A549 (cell line): ENCODE data around the gene DENND6A. TPM values are rescaled to one million over a fixed set of nuclear protein-coding genes. Genes with fewer than 3 reads are reported as not detected.
A peak's percentile ranks its signal among the peaks of the same experiment; 100 is the strongest.

ENCODE experiments used
- ATAC-seq, 2 experiments: fragments of 200-7000 bp in 1 of 2; fragments of >200 bp in 1 of 2; cut with Nextera tagmentation in 1 of 2; cut with Tn5 transposase in 1 of 2; 3 replicates each; pipeline versions ENCODE4 v1.8.0 to v1.9.1; 2018 to 2020; ENCODE audit warnings: mild to moderate bottlenecking in 1 of 2, moderate library complexity in 1 of 2
- CTCF ChIA-PET: fragments of 300-600 bp; sonication (Branson Sonifier 250); formaldehyde crosslinking; extraction: SDS; loops from one replicate; lab custom pipeline; 2021; ENCODE audit warnings: antibody characterized with exemption, inconsistent platforms; lab: Yijun Ruan, JAX
- POLR2A ChIA-PET: fragments of 350-600 bp; formaldehyde crosslinking; extraction: SDS; loops from one replicate; lab custom pipeline; 2021; ENCODE audit warnings: antibody characterized with exemption, inconsistent platforms; lab: Yijun Ruan, JAX
- DNase-seq, 2 experiments: peaks; one replicate each; pipeline versions ENCODE4 v3.0.0 to v3.0.0-alpha.2; 2011 to 2016; ENCODE audit warnings: low read depth in 1 of 2, low spot score in 1 of 2
- FAIRE-seq: peaks from 2 replicates; lab custom pipeline; 2011; peaks lifted over from hg19 to GRCh38; lab: Jason Lieb, UNC
- H3K27ac ChIP-seq, 2 experiments: fragments of >200 bp; sonication (Bioruptor Twin); formaldehyde crosslinking; 3 replicates each; pipeline ENCODE4 v1.5.1; 2016 to 2017
- H3K4me1 ChIP-seq: fragments of >200 bp; sonication (Bioruptor Twin); formaldehyde crosslinking; 3 replicates; pipeline ENCODE4 v1.6.1; 2016
- H3K4me2 ChIP-seq: fragments of >200 bp; sonication (Bioruptor Twin); formaldehyde crosslinking; 3 replicates; pipeline ENCODE4 v1.6.1; 2016
- H3K4me3 ChIP-seq: fragments of >200 bp; sonication (Bioruptor Twin); formaldehyde crosslinking; 3 replicates; pipeline ENCODE4 v1.5.1; 2016
- H3K9me3 ChIP-seq: fragments of >200 bp; sonication (Bioruptor Twin); formaldehyde crosslinking; 3 replicates; pipeline ENCODE4 v1.6.1; 2016
- BCL3 ChIP-seq: fragments of >200 bp; sonication (Bioruptor Twin); formaldehyde crosslinking; IDR thresholded peaks from 3 replicates; pipeline ENCODE4 v1.6.1; 2016
- CBX2 ChIP-seq: fragments of 200-600 bp; sonication (generic); IDR thresholded peaks from 2 replicates; pipeline ENCODE4 v1.6.1; 2016; ENCODE audit warnings: low read depth, mild to moderate bottlenecking, borderline replicate concordance
- CEBPB ChIP-seq, 2 experiments: fragments of >200 bp in 1 of 2; sonication (Bioruptor Twin) in 1 of 2; formaldehyde crosslinking in 1 of 2; IDR thresholded peaks; 2 replicates each; pipeline ENCODE4 v1.6.1; 2012 to 2016
- CTCF ChIP-seq: fragments of >200 bp; sonication (Bioruptor Twin); formaldehyde crosslinking; IDR thresholded peaks from 3 replicates; pipeline ENCODE4 v1.5.1; 2016
- E2F6 ChIP-seq: IDR thresholded peaks from 2 replicates; pipeline ENCODE4 v1.6.1; 2012; ENCODE audit warnings: low read depth, borderline replicate concordance
- EHF ChIP-seq: fragments of 250-450 bp; sonication (Bioruptor Pico); IDR thresholded peaks from 2 replicates; pipeline ENCODE4 v1.5.0; 2020; ENCODE audit warnings: mild to moderate bottlenecking
- EP300 ChIP-seq, 2 experiments: fragments of >200 bp; sonication (Bioruptor Twin); formaldehyde crosslinking; IDR thresholded peaks; 2 replicates in 1 of 2; 3 replicates in 1 of 2; pipeline ENCODE4 v1.6.1; 2016 to 2017
- ESRRA ChIP-seq: fragments of 150-350 bp; IDR thresholded peaks from 2 replicates; pipeline ENCODE4 v1.6.1; 2014; ENCODE audit warnings: mild to moderate bottlenecking, low read length, borderline replicate concordance
- FOSB ChIP-seq: fragments of 250-450 bp; sonication (Bioruptor Pico); IDR thresholded peaks from 2 replicates; pipeline ENCODE4 v1.5.0; 2020; ENCODE audit warnings: mild to moderate bottlenecking, moderate library complexity
- FOSL2 ChIP-seq, 2 experiments: fragments of 450-650 bp in 1 of 2; fragments of >200 bp in 1 of 2; sonication (Bioruptor Twin) in 1 of 2; formaldehyde crosslinking; IDR thresholded peaks; 2 replicates each; pipeline versions ENCODE4 v1.5.0 to v1.6.1; 2016 to 2020; ENCODE audit warnings: mild to moderate bottlenecking in 1 of 2, moderate library complexity in 1 of 2
- HOXB13 ChIP-seq: fragments of 250-450 bp; sonication (Bioruptor Pico); IDR thresholded peaks from 2 replicates; pipeline ENCODE4 v1.5.0; 2020; ENCODE audit warnings: low read depth, mild to moderate bottlenecking, moderate library complexity
- JUNB ChIP-seq: fragments of >200 bp; sonication (Bioruptor Twin); formaldehyde crosslinking; IDR thresholded peaks from 2 replicates; pipeline ENCODE4 v1.6.1; 2016
- MAFK ChIP-seq: fragments of 450-650 bp; IDR thresholded peaks from 2 replicates; pipeline ENCODE4 v1.6.1; 2014; ENCODE audit not compliant: partially characterized antibody
- NR3C1 ChIP-seq: fragments of >200 bp; sonication (Bioruptor Twin); formaldehyde crosslinking; IDR thresholded peaks from 3 replicates; pipeline ENCODE4 v1.6.1; 2017
- PHF8 ChIP-seq: fragments of 200-600 bp; sonication (generic); IDR thresholded peaks from 2 replicates; pipeline ENCODE4 v1.6.1; 2016; ENCODE audit warnings: low read depth, mild to moderate bottlenecking, antibody characterized with exemption, moderate library complexity, borderline replicate concordance
- POLR2AphosphoS2 ChIP-seq: conservative IDR thresholded peaks from 2 replicates; pipeline ENCODE4 v1.6.1; 2012; ENCODE audit warnings: low read length, improper control_type of control experiment, inconsistent platforms
- RCOR1 ChIP-seq: fragments of 150-350 bp; IDR thresholded peaks from 2 replicates; pipeline ENCODE4 v1.6.1; 2014; ENCODE audit warnings: antibody characterized with exemption, low read length, low read depth
- TP53 ChIP-seq: fragments of 250-450 bp; sonication (Bioruptor Pico); IDR thresholded peaks from 2 replicates; pipeline ENCODE4 v1.5.0; 2021; ENCODE audit warnings: mild to moderate bottlenecking, moderate library complexity
- ZFP36 ChIP-seq: fragments of 450-650 bp; IDR thresholded peaks from 2 replicates; pipeline ENCODE4 v1.6.1; 2014; ENCODE audit warnings: borderline replicate concordance; ENCODE audit not compliant: partially characterized antibody
- WGBS: methylation state at CpG from one replicate; pipeline ENCODE4 v1.1.6; 2017; ENCODE audit errors: missing lambda C conversion rate; 5-methylcytosine and 5-hydroxymethylcytosine counted together
- polyA plus RNA-seq, 4 experiments: library from polyadenylated mRNA; depleted of rRNA in 3 of 4; stranded (reverse); fragments of >200 nt; fragmentation: RNase III in 1 of 4; extraction: RNeasy Plus Mini Kit Qiagen cat#74134 plus additional on column Dnase treatment in 1 of 4; gene quantifications; 2 replicates in 3 of 4; 3 replicates in 1 of 4; pipeline ENCODE4 v1.2.3, GENCODE V29; 2011 to 2017

The DENND6A gene
- polyA plus RNA-seq, 2 of the 4 experiments (the other 2 are of a cell fraction), result 5.4 to 18.1 TPM

GRCh38 chr3:57655727-57656126, 37.1 kb downstream of the DENND6A start:
- H3K4me2 ChIP-seq, result no peak overlapping the region
- 81% methylated on average over 2 of the region's 2 CpGs for WGBS
- H3K4me3 ChIP-seq, result no peak overlapping the region
- TF ChIP-seq MAFK (peak; percentile 41), TP53 (no peak)
- no peak overlapping the region for H3K27ac ChIP-seq
- no peaks in the 10 kb centered on the region for H3K4me1 ChIP-seq
- no peak for ATAC-seq
- POLR2A ChIA-PET, result no interaction called here
- CTCF ChIA-PET, result no interaction called here
- no peaks in the 10 kb centered on the region for H3K9me3 ChIP-seq
- no peak for FAIRE-seq
- no peak for DNase-seq

- DNase-seq, result no peak
Observed at GRCh38 chr3:57654267-57654666, 38.6 kb downstream of the DENND6A start.

DNA sequence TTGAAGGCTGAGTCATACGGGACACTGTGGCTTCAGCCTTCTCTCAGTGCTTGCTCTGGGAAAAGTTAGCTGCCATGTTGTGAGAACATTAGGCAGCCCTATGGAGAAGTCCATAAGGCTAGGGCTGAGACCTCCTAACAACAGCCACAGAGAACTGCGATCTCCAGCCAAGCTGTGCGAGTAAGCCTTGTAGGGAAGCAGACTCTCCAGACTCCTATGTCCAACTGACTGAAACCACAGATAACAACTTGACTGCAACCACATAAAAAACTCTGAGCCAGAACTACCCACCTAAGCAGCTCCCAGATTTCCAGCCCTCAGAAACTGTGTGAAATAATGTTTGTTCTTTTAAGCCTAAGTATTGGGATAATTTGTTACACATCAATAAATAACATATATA, 40.7 kb downstream of the DENND6A start:
- ATAC-seq (no peak), DNase-seq (no peak)
- WGBS, result 92% methylated on average over 3 of the region's 3 CpGs
- no peaks in the 10 kb centered on the region for H3K4me1 ChIP-seq
- CTCF ChIA-PET, result interaction anchor here (1.6 kb wide), 1 partner anchor 200 kb away, joined by 3 read pairs; no protein-coding TSS in a partner anchor
- H3K27ac ChIP-seq, result no peak overlapping the region
- POLR2A ChIA-PET, result no interaction called here
- H3K4me3 ChIP-seq, result no peak overlapping the region
- TF ChIP-seq EHF (CRISPR knock-in tag) (no peak), NR3C1 (no peak), CTCF (no peak), POLR2AphosphoS2 (no peak), E2F6 (no peak), ZFP36 (no peak)
- TF ChIP-seq, all 56 proteins: peak for 0
- no peak overlapping the region for H3K4me2 ChIP-seq
- no peak for FAIRE-seq
- peaks cover 8% of the 10 kb centered on the region; the same call in 2 of the 3 replicates for H3K9me3 ChIP-seq

More at GRCh38 chr3:57654267-57654666, 38.6 kb downstream of the DENND6A start:
- CTCF ChIA-PET, result no interaction called here
- FAIRE-seq, result no peak
- H3K27ac ChIP-seq, result no peak overlapping the region
- POLR2A ChIA-PET, result interaction anchor here (0.7 kb wide), 1 partner anchor 13 kb away, joined by 3 read pairs; no protein-coding TSS in a partner anchor
- WGBS, result 95% methylated on average over 1 of the region's 1 CpG
- no peak for ATAC-seq
- TF ChIP-seq BCL3, result no peak
- no peak for TF ChIP-seq JUNB
- no peak for TF ChIP-seq FOSB
- no peak for TF ChIP-seq POLR2AphosphoS2
- no peak for TF ChIP-seq EHF (CRISPR knock-in tag)
- H3K9me3 ChIP-seq, result no peaks in the 10 kb centered on the region
- no peak overlapping the region for H3K4me3 ChIP-seq
- H3K4me2 ChIP-seq, result no peak overlapping the region
- H3K4me1 ChIP-seq, result no peaks in the 10 kb centered on the region

GRCh38 chr3:57647292-57647940, 45.5 kb downstream of the DENND6A start:
- ATAC-seq, result no peak
- no peak overlapping the region for H3K27ac ChIP-seq

More at GRCh38 chr3:57647292-57647940, 45.5 kb downstream of the DENND6A start:
- DNase-seq (no peak), FAIRE-seq (no peak)
- 93% methylated on average over 2 of the region's 2 CpGs for WGBS
- Histone ChIP-seq H3K4me3 (no peak overlapping the region), H3K9me3 (peaks cover 8% of the 10 kb centered on the region; the same call in 2 of the 3 replicates), H3K4me1 (no peaks in the 10 kb centered on the region; the same call in 2 of the 3 replicates), H3K4me2 (no peak overlapping the region)
- CTCF ChIA-PET, result no interaction called here
- TF ChIP-seq MAFK, result no peak
- TF ChIP-seq CBX2, result no peak
- no peak for TF ChIP-seq EP300 (IDR thresholded peaks at IDR 0.05)
- no peak for TF ChIP-seq HOXB13 (CRISPR knock-in tag)
- no peak for TF ChIP-seq FOSL2 (IDR thresholded peaks at IDR 0.05)
- TF ChIP-seq FOSL2 (CRISPR knock-in tag; IDR thresholded peaks at IDR 0.05), result no peak
- TF ChIP-seq ZFP36, result no peak
- no peak for TF ChIP-seq ESRRA
- TF ChIP-seq RCOR1, result no peak
- no peak for TF ChIP-seq CTCF
- no peak for TF ChIP-seq CEBPB (IDR thresholded peaks at IDR 0.05)
- TF ChIP-seq PHF8, result no peak
- POLR2A ChIA-PET, result no interaction called here
